K562 (cell line): ENCODE data around the gene FAM168B. TPM values are rescaled to one million over a fixed set of nuclear protein-coding genes. Genes with fewer than 3 reads are reported as not detected.

Experiments used
- BHLHE40 ChIP-seq: IDR thresholded peaks from 2 replicates; pipeline ENCODE4 v1.6.1; 2011; ENCODE audit warnings: low read length, improper control_type of control experiment
- ERF ChIP-seq: fragments of 450-650 bp; formaldehyde crosslinking; IDR thresholded peaks from 2 replicates; pipeline ENCODE4 v1.4.0; 2020; ENCODE audit warnings: mild to moderate bottlenecking, mixed read lengths
- FOXM1 ChIP-seq, 2 experiments: fragments of 450-650 bp in 1 of 2; sonication (generic) in 1 of 2; formaldehyde crosslinking in 1 of 2; IDR thresholded peaks; 2 replicates each; pipeline versions ENCODE4 v1.6.1 to v1.9.0; 2017 to 2022; ENCODE audit warnings: low read depth in 2 of 2, mild to moderate bottlenecking in 2 of 2, missing genetic modification reagents in 1 of 2, moderate library complexity in 1 of 2
- HCFC1 ChIP-seq: IDR thresholded peaks from 2 replicates; pipeline ENCODE4 v1.6.1; 2012; ENCODE audit warnings: low read depth, low read length, improper control_type of control experiment
- HNRNPL ChIP-seq: fragments of 200-400 bp; formaldehyde crosslinking; IDR thresholded peaks from 2 replicates; pipeline ENCODE4 v1.6.1; 2017; ENCODE audit warnings: low read depth, mild to moderate bottlenecking, low read length
- JUNB ChIP-seq: fragments of 450-650 bp; formaldehyde crosslinking; conservative IDR thresholded peaks from 2 replicates; pipeline ENCODE4 v1.4.0; 2020; ENCODE audit warnings: mild to moderate bottlenecking
- JUND ChIP-seq, 2 experiments: IDR thresholded peaks; 2 replicates in 1 of 2; 3 replicates in 1 of 2; pipeline ENCODE4 v1.6.1; 2011; ENCODE audit warnings: borderline replicate concordance in 2 of 2, low read depth in 2 of 2, low read length in 2 of 2, improper control_type of control experiment in 1 of 2, missing biosample characterization in 1 of 2, missing genetic modification characterization in 1 of 2, missing genetic modification reagents in 1 of 2
- MCM3 ChIP-seq: fragments of 450-650 bp; IDR thresholded peaks from 2 replicates; pipeline ENCODE4 v1.6.1; 2016
- NBN ChIP-seq: fragments of 450-650 bp; IDR thresholded peaks from 2 replicates; pipeline ENCODE4 v1.6.1; 2016; ENCODE audit warnings: low read depth, mild to moderate bottlenecking
- NR2F6 ChIP-seq: fragments of 450-650 bp; formaldehyde crosslinking; IDR thresholded peaks from 2 replicates; pipeline ENCODE4 v1.4.0; 2020; ENCODE audit warnings: mild to moderate bottlenecking
- PTRF ChIP-seq: fragments of 450-650 bp; IDR thresholded peaks from 2 replicates; pipeline ENCODE4 v1.6.1; 2016; ENCODE audit warnings: mild to moderate bottlenecking, missing genetic modification characterization, missing compliant biosample characterization
- SAP30 ChIP-seq: fragments of 200-600 bp; sonication (generic); IDR thresholded peaks from 2 replicates; pipeline ENCODE4 v1.6.1; 2012; ENCODE audit warnings: borderline replicate concordance, low read depth, mild to moderate bottlenecking, moderate library complexity, low read length, control low read depth, inconsistent platforms; ENCODE audit not compliant: insufficient read depth, poor library complexity, severe bottlenecking
- SMAD2 ChIP-seq: fragments of 150-350 bp; IDR thresholded peaks from 2 replicates; pipeline ENCODE4 v1.6.1; 2014; ENCODE audit warnings: low read depth, mild to moderate bottlenecking, low read length
- SMARCE1 ChIP-seq: fragments of 450-650 bp; IDR thresholded peaks from 2 replicates; pipeline ENCODE4 v1.7.1; 2016; ENCODE audit warnings: mild to moderate bottlenecking
- SNIP1 ChIP-seq: fragments of 450-650 bp; IDR thresholded peaks from 2 replicates; pipeline ENCODE4 v1.7.1; 2017; ENCODE audit warnings: low read depth, mild to moderate bottlenecking
- STAT5B ChIP-seq: fragments of 250-450 bp; sonication (Bioruptor Pico); IDR thresholded peaks from 2 replicates; pipeline ENCODE4 v1.8.0; 2021; ENCODE audit warnings: mild to moderate bottlenecking, inconsistent platforms
- TRIM28 ChIP-seq: fragments of 450-650 bp; IDR thresholded peaks from 2 replicates; pipeline ENCODE4 v1.6.1; 2017
- ZFP1 ChIP-seq: fragments of 450-650 bp; formaldehyde crosslinking; IDR thresholded peaks from 2 replicates; pipeline ENCODE4 v1.4.0; 2020; ENCODE audit warnings: mild to moderate bottlenecking, mixed read lengths
- ZNF79 ChIP-seq: fragments of 250-450 bp; sonication (Bioruptor Pico); IDR thresholded peaks from 2 replicates; pipeline ENCODE4 v1.4.0; 2020; ENCODE audit warnings: low read depth, mild to moderate bottlenecking, moderate library complexity
- polyA plus RNA-seq, 8 experiments: library from polyadenylated mRNA; depleted of rRNA in 4 of 8; stranded (reverse) in 5 of 8; unstranded in 3 of 8; fragments of >200 nt; fragmentation: Nextera tagmentation in 2 of 8; fragmentation: Illumina TruSeq in 1 of 8; extraction: Ambion mirVana in 2 of 8; extraction: Trizol in 1 of 8; gene quantifications; 2 replicates each; pipeline versions ENCODE4 v1.2.1 to v1.2.3, GENCODE V29; 2011 to 2014; ENCODE audit warnings: inconsistent platforms in 1 of 8, missing spikeins in 1 of 8
- total RNA-seq, 7 experiments: library from RNA; depleted of rRNA in 6 of 7; stranded (reverse); fragments of >200 nt in 6 of 7; fragmentation: Illumina TruSeq in 2 of 7; extraction: Trizol in 2 of 7; gene quantifications; 2 replicates each; pipeline versions ENCODE4 v1.2.1 to v1.2.3, GENCODE V29; 2011 to 2021; ENCODE audit warnings: low replicate concordance in 1 of 7
- TF ChIP-seq, protein P1 (sequence below): sonication (generic); formaldehyde crosslinking; IDR thresholded peaks from 2 replicates; pipeline ENCODE4 v1.8.0; 2023; ENCODE audit warnings: mild to moderate bottlenecking, missing genetic modification reagents
- TF ChIP-seq, protein P2 (sequence below): sonication (generic); formaldehyde crosslinking; IDR thresholded peaks from 2 replicates; pipeline ENCODE4 v1.9.0; 2022; ENCODE audit warnings: mild to moderate bottlenecking, missing genetic modification reagents
- TF ChIP-seq, protein P3 (sequence below): fragments of 450-650 bp; IDR thresholded peaks from 2 replicates; pipeline ENCODE4 v1.6.1; 2017; ENCODE audit warnings: mild to moderate bottlenecking, moderate library complexity

FAM168B gene
- total and polyA plus RNA-seq, 9 of the 15 experiments (the other 6 are each of a cell fraction or from before 2014, with no cell fraction given) = 3.3 to 76.0 (median 46.1) TPM

DNA sequence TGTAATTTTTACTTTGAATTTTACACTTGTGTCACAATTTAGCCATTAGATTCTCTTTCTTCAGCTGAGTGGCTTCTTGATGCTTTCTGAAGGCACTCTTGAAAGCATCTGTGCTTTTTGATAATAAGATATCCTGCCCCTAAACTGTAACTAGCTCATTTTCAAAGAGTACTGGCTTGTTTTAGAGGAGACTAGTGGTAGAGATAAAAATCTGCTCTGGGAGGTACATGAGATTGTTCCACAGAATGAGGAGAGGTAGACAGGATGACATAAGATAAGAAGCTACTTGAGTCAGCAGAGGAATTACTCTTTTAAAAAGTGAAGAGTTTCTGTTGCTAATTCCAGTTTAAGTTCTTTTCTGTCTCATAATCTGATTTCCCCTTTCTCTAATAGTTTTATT lies 22.5 kb upstream of the FAM168B start (continued):
- TF ChIP-seq, protein P1, sequence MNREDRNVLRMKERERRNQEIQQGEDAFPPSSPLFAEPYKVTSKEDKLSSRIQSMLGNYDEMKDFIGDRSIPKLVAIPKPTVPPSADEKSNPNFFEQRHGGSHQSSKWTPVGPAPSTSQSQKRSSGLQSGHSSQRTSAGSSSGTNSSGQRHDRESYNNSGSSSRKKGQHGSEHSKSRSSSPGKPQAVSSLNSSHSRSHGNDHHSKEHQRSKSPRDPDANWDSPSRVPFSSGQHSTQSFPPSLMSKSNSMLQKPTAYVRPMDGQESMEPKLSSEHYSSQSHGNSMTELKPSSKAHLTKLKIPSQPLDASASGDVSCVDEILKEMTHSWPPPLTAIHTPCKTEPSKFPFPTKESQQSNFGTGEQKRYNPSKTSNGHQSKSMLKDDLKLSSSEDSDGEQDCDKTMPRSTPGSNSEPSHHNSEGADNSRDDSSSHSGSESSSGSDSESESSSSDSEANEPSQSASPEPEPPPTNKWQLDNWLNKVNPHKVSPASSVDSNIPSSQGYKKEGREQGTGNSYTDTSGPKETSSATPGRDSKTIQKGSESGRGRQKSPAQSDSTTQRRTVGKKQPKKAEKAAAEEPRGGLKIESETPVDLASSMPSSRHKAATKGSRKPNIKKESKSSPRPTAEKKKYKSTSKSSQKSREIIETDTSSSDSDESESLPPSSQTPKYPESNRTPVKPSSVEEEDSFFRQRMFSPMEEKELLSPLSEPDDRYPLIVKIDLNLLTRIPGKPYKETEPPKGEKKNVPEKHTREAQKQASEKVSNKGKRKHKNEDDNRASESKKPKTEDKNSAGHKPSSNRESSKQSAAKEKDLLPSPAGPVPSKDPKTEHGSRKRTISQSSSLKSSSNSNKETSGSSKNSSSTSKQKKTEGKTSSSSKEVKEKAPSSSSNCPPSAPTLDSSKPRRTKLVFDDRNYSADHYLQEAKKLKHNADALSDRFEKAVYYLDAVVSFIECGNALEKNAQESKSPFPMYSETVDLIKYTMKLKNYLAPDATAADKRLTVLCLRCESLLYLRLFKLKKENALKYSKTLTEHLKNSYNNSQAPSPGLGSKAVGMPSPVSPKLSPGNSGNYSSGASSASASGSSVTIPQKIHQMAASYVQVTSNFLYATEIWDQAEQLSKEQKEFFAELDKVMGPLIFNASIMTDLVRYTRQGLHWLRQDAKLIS (CRISPR knock-in tag) = no peak
- no peak for TF ChIP-seq NBN
- TF ChIP-seq SMAD2 = no peak
- TF ChIP-seq ZFP1 = no peak
- no peak for TF ChIP-seq FOXM1 (IDR thresholded peaks at IDR 0.05; ENCODE audit: low read depth)
- TF ChIP-seq FOXM1 (CRISPR knock-in tag; IDR thresholded peaks at IDR 0.05; ENCODE audit: low read depth) = no peak
- no peak for TF ChIP-seq SNIP1
- no peak for TF ChIP-seq ZNF79 (CRISPR knock-in tag)
- no peak for TF ChIP-seq MCM3
- TF ChIP-seq SMARCE1 = 0 out of 2 replicates have a peak, but pooled peaks have one; percentile 31
- TF ChIP-seq, protein P2, sequence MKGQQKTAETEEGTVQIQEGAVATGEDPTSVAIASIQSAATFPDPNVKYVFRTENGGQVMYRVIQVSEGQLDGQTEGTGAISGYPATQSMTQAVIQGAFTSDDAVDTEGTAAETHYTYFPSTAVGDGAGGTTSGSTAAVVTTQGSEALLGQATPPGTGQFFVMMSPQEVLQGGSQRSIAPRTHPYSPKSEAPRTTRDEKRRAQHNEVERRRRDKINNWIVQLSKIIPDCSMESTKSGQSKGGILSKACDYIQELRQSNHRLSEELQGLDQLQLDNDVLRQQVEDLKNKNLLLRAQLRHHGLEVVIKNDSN (CRISPR knock-in tag) = no peak
- no peak for TF ChIP-seq ERF (CRISPR knock-in tag)
- TF ChIP-seq NR2F6 (CRISPR knock-in tag) = no peak
- TF ChIP-seq BHLHE40 = no peak
- TF ChIP-seq HNRNPL = no peak
- TF ChIP-seq STAT5B (CRISPR knock-in tag) = no peak
- TF ChIP-seq, protein P3, sequence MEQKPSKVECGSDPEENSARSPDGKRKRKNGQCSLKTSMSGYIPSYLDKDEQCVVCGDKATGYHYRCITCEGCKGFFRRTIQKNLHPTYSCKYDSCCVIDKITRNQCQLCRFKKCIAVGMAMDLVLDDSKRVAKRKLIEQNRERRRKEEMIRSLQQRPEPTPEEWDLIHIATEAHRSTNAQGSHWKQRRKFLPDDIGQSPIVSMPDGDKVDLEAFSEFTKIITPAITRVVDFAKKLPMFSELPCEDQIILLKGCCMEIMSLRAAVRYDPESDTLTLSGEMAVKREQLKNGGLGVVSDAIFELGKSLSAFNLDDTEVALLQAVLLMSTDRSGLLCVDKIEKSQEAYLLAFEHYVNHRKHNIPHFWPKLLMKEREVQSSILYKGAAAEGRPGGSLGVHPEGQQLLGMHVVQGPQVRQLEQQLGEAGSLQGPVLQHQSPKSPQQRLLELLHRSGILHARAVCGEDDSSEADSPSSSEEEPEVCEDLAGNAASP = no peak
- no peak for TF ChIP-seq JUNB (CRISPR knock-in tag)
- TF ChIP-seq HCFC1 = no peak
- TF ChIP-seq PTRF = no peak
- TF ChIP-seq TRIM28 = no peak
- TF ChIP-seq SAP30 = no peak
- peak; percentile 33; the same call in 1 of the 2 replicates for TF ChIP-seq JUND (IDR thresholded peaks at IDR 0.05; ENCODE audit: borderline replicate concordance, low read depth, low read length)
- TF ChIP-seq JUND (tag; IDR thresholded peaks at IDR 0.05; ENCODE audit: borderline replicate concordance, low read depth, low read length) = no peak; the same call in 2 of the 3 replicates
